Stimulated activated CD8-positive, alpha-beta memory T cell treated with anti-CD3 and anti-CD28 coated beads, Interleukin-4, amount 100 ng/mL, for 48 hours (primary cell): ENCODE measurements around the gene MSH4.

Experiments
- DNase-seq: peaks from one replicate; pipeline ENCODE4 v3.0.0-alpha.2; 2020

MSH4 gene

DNA sequence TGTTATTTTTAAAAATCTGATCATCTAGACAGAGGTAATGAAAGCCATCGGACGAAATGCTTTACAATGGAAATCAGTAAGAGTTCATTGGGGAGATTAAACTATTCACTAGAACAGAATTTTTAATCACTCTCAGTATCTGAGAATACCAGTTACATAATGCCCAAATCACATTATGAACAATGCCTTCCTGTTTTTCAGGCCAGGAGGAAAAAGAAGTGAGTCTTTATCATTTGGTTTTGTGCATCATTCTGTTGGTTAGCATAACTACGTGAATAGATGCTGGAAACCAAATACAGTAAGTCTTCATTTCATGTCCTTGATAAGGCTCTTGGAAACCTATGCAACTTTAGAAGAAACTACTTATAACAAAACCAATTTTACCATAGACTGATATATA lies 153.5 kb downstream of the MSH4 start:
- DNase-seq: no peak

DNA sequence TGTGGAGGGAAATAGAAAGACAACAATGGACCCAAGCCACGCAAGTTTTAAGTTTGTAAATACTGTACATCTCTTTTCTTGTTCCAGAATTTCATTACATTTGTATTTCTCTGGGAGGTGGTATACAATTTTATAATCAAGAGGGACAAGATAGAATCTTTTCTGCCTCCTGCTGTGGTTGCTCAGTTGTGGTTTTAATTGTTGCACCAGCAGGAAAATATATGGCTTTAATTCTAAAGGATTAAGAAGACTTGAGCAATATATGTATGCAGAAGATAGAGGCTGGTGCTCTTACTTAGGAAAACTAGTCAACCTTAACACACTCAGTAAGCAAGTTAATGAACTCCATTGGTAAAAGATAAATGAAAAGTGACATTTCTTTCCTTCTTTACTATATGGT lies 155.3 kb downstream of the MSH4 start:
- DNase-seq: no peak

DNA sequence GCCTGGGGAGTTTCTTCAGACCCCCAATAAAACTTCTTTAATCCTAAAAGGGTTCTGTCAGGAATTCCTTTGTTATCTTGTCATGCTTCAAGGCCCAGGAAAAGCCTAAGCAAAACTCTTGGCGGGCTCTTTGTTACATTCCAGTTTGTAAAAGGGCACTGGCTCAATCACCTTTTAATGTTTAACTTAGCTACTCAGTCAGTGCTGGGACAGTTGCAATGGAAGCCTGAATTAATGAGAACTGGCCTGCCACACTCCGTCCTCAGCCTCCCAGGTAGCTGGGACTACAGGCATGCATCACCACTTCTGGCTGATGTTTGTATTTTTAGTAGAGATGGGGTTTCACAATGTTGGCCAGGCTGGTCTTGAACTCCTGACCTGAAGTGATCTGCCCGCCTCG lies 156.8 kb downstream of the MSH4 start:
- no peak for DNase-seq

DNA sequence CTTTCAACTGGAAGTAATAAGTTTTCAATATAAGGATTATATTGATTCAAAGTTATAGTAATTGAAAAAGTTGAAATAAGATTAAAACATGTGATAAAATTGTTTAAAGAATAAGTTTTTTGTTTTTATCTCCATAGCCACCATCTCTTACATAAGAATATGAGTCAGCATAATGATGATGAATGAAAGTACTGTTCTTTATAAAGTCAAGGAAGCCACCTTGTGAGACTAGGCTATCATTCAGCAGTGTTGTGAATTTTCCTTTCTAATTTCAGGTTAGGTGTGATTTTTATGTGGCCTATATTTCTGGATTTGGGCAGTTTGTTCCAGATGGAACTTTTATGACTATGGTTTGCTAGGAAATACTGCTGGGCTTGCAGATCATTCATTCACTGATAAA lies 157.9 kb downstream of the MSH4 start:
- no peak for DNase-seq
